ENCODE data around the gene DMC1. TPM values are rescaled to one million over a fixed set of nuclear protein-coding genes. Genes with fewer than 3 reads are reported as not detected.
"Not testable (repeated sequence)": the region's sequence is repeated elsewhere in the genome, so short reads cannot be mapped to it uniquely, and the experiment has no call there.

The DMC1 gene
- total RNA-seq, 2 experiments from 2014 or later = 16.3 to 18.9 TPM

DNA sequence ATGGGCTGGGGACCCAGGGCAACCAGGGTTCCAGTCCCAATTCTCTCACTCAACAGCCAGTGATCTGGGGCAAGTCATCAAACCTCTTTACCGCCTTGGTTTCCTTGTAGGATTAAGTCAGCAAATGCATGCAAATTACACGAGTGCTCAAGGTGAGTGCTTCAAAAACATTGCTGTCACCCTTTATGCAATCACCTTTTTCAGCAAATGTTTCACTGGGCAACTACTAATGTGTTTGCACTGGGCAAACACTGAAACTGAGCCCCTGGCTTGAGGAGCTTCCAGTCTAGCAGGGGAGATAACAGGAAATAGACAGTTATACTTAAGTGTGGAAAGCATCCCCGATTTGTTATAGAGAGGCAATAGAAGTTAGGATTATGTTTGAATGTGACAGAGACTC is 37.7 kb upstream of the DMC1 start:
- no peak for DNase-seq
- Mint-ChIP-seq H3K27me3 (peaks cover 1% of the 10 kb centered on the region), H3K27ac (no peak overlapping the region), H3K9me3 (ENCODE audit: low read depth) (no peaks in the 10 kb centered on the region), H3K4me1 (no peaks in the 10 kb centered on the region), H3K36me3 (ENCODE audit: low read depth) (no peaks in the 10 kb centered on the region), H3K4me3 (no peak overlapping the region)
- ATAC-seq = no peak
- ChIA-PET CTCF (no interaction called here), POLR2A (no interaction called here)
- intact Hi-C loops (cut with DNase I, micrococcal nuclease) = no loop called here

DNA sequence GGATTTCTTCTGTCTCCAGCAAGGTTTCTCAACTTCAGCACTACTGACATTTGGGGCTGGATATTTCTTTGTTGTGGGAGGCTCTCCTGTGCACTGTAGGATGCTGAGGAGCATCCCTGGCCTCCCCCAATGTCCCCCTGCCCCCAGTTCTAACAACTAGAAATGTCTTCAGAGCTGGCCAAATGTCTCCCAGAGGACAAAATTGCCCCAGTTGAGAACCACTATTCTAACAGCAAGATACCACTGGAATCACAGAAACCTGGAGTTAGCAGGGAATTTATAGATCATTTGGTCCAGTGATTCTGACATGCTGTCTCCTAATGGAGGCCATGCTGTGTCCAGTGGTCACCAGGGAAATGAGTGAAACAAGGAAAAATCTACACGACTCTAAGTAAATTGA is 32.2 kb upstream of the DMC1 start:
- Mint-ChIP-seq H3K27ac (no peak overlapping the region), H3K9me3 (ENCODE audit: low read depth) (no peaks in the 10 kb centered on the region), H3K4me1 (no peaks in the 10 kb centered on the region), H3K4me3 (no peak overlapping the region), H3K27me3 (peaks cover 1% of the 10 kb centered on the region), H3K36me3 (ENCODE audit: low read depth) (no peaks in the 10 kb centered on the region)
- ChIA-PET POLR2A (no interaction called here), CTCF (no interaction called here)
- intact Hi-C loops (cut with DNase I, micrococcal nuclease) = no loop called here
- ATAC-seq (no peak), DNase-seq (no peak)

- Mint-ChIP-seq H3K36me3 (ENCODE audit: low read depth) (no peaks in the 10 kb centered on the region), H3K9me3 (ENCODE audit: low read depth) (no peaks in the 10 kb centered on the region), H3K27ac (no peak overlapping the region), H3K27me3 (no peaks in the 10 kb centered on the region), H3K4me3 (no peak overlapping the region), H3K4me1 (no peaks in the 10 kb centered on the region)
- CTCF ChIA-PET = no interaction called here
- intact Hi-C loops (cut with DNase I, micrococcal nuclease) = no loop called here
- DNase-seq (peak; percentile 7), ATAC-seq (peak; percentile 30)
- POLR2A ChIA-PET = no interaction called here
Measured at GRCh38 chr22:38601221-38601764, 31.3 kb upstream of the DMC1 start.

DNA sequence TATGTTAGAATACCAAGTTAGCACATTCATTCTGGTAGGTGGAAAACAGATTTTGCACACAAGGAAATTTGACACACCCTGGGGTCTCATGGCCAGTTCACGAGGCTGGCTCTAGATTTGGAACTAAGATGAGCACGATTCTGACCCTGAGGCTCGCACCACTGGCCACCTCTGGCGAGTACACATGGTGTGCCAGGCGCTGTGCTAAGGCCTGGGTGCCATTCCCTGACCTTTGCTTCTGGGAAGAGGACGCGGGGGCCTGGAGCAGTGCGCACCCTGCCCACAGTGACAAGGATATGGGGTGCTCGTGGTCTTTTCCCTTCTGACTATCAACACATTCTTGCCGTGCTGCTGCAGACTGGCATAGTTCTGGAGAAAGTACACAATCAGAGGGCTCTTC is 29.5 kb upstream of the DMC1 start:
- H3K27ac Mint-ChIP-seq = no peak overlapping the region
- CTCF ChIA-PET = no interaction called here
- no peaks in the 10 kb centered on the region for H3K27me3 Mint-ChIP-seq
- no peaks in the 10 kb centered on the region for H3K36me3 Mint-ChIP-seq (ENCODE audit: low read depth)
- no peak for ATAC-seq
- no peak overlapping the region for H3K4me3 Mint-ChIP-seq
- POLR2A ChIA-PET = no interaction called here
- no peaks in the 10 kb centered on the region for H3K9me3 Mint-ChIP-seq (ENCODE audit: low read depth)
- no peaks in the 10 kb centered on the region for H3K4me1 Mint-ChIP-seq
- no peak for DNase-seq
- intact Hi-C loops (cut with DNase I, micrococcal nuclease) = no loop called here

DNA sequence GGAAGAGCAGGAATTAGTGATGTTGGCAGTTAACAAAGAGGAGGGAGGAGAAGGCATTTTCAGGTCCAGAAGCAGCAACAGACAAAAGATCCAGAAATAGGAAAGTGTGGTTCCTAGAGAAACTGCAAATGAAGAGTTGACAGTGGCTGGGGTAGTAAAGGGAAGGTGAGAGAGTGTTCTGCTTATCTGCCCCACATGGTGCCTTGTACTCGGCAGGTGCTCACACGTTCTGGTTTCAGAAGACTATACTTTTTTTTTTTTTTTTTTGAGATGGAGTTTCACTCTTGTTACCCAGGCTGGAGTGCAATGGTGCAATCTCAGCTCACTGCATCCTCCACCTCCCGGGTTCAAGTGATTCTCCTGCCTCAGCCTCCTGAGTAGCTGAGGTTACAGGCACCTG is 12.9 kb upstream of the DMC1 start:
- H3K4me1 Mint-ChIP-seq; H3K27ac Mint-ChIP-seq; H3K9me3 Mint-ChIP-seq (ENCODE audit: low read depth); DNase-seq; H3K36me3 Mint-ChIP-seq (ENCODE audit: low read depth); intact Hi-C loops (cut with DNase I, micrococcal nuclease); POLR2A ChIA-PET; H3K27me3 Mint-ChIP-seq; H3K4me3 Mint-ChIP-seq; ATAC-seq: not testable (repeated sequence)
- CTCF ChIA-PET = interaction anchor here (1.3 kb wide), 1 partner anchor 12 kb away, joined by 5 read pairs; no protein-coding TSS in a partner anchor

- no peak for DNase-seq
- no peaks in the 10 kb centered on the region for H3K4me1 Mint-ChIP-seq
- ChIA-PET POLR2A (no interaction called here), CTCF (interaction anchor here (0.5 to 0.6 kb wide), 2 partner anchors 234 to 475 kb away, joined by 3 to 4 read pairs; no protein-coding TSS in a partner anchor)
- no peaks in the 10 kb centered on the region for H3K36me3 Mint-ChIP-seq (ENCODE audit: low read depth)
- no peak for ATAC-seq
- H3K27me3 Mint-ChIP-seq = no peaks in the 10 kb centered on the region
- H3K4me3 Mint-ChIP-seq = no peak overlapping the region
- no peaks in the 10 kb centered on the region for H3K9me3 Mint-ChIP-seq (ENCODE audit: low read depth)
- intact Hi-C loops (cut with DNase I, micrococcal nuclease) = loop anchor here in 1 of 2 experiments (10.0 kb wide), 1 partner anchor 524 kb away; the partner anchor contains the start of gene PICK1
- H3K27ac Mint-ChIP-seq = no peak overlapping the region
Measured at GRCh38 chr22:38578505-38578904, 8.5 kb upstream of the DMC1 start.

- Mint-ChIP-seq H3K27me3 (no peaks in the 10 kb centered on the region), H3K9me3 (ENCODE audit: low read depth) (no peaks in the 10 kb centered on the region), H3K36me3 (ENCODE audit: low read depth) (peaks cover 11% of the 10 kb centered on the region), H3K4me1 (peaks cover 16% of the 10 kb centered on the region), H3K27ac (no peak overlapping the region), H3K4me3 (no peak overlapping the region)
- POLR2A ChIA-PET = interaction anchor here (0.6 kb wide), 1 partner anchor 49 kb away, joined by 4 read pairs; no protein-coding TSS in a partner anchor
- DNase-seq (peak; percentile 58), ATAC-seq (no peak)
- intact Hi-C loops (cut with DNase I, micrococcal nuclease) = loop anchor here (1.0 to 10.0 kb wide), 6 partner anchors 160 to 930 kb away; partner anchors contain the start of genes MIEF1 (in 1 of the 2) and PICK1 (in 1 of the 2)
- CTCF ChIA-PET = interaction anchor here (0.9 to 3.3 kb wide), 9 partner anchors 18 to 572 kb away, joined by 3 to 10 read pairs (median 4); no protein-coding TSS in a partner anchor
Measured at GRCh38 chr22:38572065-38572464, 2.1 kb upstream of the DMC1 start.

DNA sequence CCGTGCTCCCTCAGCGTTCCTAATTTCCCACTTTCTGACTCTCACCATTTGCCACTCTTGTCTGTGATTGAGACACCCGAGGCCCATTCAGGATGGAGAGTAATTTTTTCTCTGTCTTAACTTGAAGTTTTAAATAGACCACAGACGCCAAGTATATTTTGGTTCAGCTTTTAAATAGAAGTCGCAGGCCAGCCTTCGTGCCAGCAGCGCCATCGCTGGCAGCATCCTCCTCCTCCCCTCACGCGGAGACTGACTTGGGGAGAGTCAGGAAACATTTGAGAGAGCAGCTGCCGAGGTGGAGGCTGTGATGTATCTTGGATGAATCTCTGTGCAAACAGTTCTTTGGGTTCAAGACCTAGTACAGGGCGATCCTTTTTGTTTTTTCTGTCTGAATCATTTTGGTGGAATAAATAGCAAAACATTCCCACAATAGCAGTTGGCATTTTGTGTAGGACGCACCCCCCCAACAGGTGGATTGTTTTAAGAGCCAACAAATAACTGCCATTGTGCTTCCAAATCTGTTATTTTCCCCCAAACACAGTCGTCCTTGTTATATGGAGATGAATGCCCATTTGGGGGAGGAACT is 889 bp upstream of the DMC1 start:
- Mint-ChIP-seq H3K27me3 (no peaks in the 10 kb centered on the region), H3K9me3 (ENCODE audit: low read depth) (no peaks in the 10 kb centered on the region), H3K4me1 (peaks cover 16% of the 10 kb centered on the region), H3K4me3 (peak overlapping the region; percentile 95), H3K27ac (peak overlapping the region; percentile 94), H3K36me3 (ENCODE audit: low read depth) (peaks cover 11% of the 10 kb centered on the region)
- ChIA-PET POLR2A (interaction anchor here (0.5 to 1.0 kb wide), 6 partner anchors 13 to 1355 kb away, joined by 3 to 8 read pairs (median 3); no protein-coding TSS in a partner anchor), CTCF (interaction anchor here (0.6 to 3.3 kb wide), 9 partner anchors 11 to 519 kb away, joined by 3 to 10 read pairs (median 4); no protein-coding TSS in a partner anchor)
- intact Hi-C loops (cut with DNase I, micrococcal nuclease) = loop anchor here (1.0 to 10.0 kb wide), 23 partner anchors 64 to 931 kb away; partner anchors contain the start of genes DDX17 (in 2 of the 2), PICK1 (in 2 of the 2), ANKRD54 (in 1 of the 2) and C22orf23 (in 1 of the 2)
- peak; percentile 67 for DNase-seq
- peak; percentile 20 for ATAC-seq

DNA sequence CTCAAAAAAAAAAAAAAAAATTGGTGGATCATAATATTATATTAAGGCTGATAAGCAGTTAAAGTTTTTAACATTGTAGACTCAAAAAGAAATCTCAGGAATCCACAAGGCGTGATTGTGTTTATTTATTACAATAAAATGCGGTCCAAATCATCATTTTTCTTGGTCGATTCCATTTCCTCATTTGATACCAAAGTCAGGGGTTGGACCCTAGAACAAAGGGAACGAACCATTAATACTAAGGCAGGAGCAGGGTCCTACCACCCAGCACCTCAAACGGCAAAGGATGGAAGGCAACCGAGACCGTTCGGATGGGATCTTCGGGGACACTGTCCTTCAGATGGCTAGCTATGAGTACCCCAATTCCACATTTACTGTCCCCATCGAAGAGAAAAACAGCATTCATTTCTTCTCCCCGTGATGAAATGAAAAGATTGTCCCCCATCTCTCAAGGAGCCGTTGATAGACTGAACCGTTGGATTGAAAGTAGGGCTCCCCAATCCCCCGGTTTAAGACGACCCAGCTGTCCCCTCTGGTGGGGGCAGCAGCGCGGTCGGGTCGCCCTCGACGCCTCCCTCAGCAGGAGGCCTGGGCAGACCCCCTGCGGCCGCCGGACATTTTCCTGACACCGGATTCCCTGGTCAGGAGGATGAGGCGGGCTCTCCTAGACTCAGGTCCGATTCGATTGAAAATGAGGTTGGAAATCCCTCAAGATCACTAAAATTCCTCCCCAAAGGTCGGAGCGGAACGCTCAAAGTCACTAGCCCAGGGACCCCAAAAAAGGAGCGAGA is 607 bp downstream of the DMC1 start:
- H3K36me3 Mint-ChIP-seq (ENCODE audit: low read depth) = peaks cover 11% of the 10 kb centered on the region
- DNase-seq = no peak
- CTCF ChIA-PET = interaction anchor here (0.5 kb wide), 1 partner anchor 108 kb away, joined by 4 read pairs; no protein-coding TSS in a partner anchor

GRCh38 chr22:38567531-38568285 is 2.3 kb downstream of the DMC1 start:
- DNase-seq (no peak), ATAC-seq (no peak)
- Mint-ChIP-seq H3K4me3 (no peak overlapping the region), H3K36me3 (ENCODE audit: low read depth) (peaks cover 11% of the 10 kb centered on the region), H3K4me1 (peaks cover 16% of the 10 kb centered on the region), H3K27me3 (no peaks in the 10 kb centered on the region), H3K27ac (no peak overlapping the region), H3K9me3 (ENCODE audit: low read depth) (no peaks in the 10 kb centered on the region)
- POLR2A ChIA-PET = interaction anchor here (0.6 kb wide), 1 partner anchor 102 kb away, joined by 7 read pairs; no protein-coding TSS in a partner anchor
- intact Hi-C loops (cut with DNase I, micrococcal nuclease) = no loop called here
- CTCF ChIA-PET = interaction anchor here (0.8 kb wide), 1 partner anchor 14 kb away, joined by 3 read pairs; no protein-coding TSS in a partner anchor

More for the DNA sequence above, 607 bp downstream of the DMC1 start:
- Mint-ChIP-seq H3K27me3 (no peaks in the 10 kb centered on the region), H3K4me1 (peaks cover 16% of the 10 kb centered on the region), H3K4me3 (peak overlapping the region; percentile 95), H3K27ac (peak overlapping the region; percentile 97), H3K9me3 (ENCODE audit: low read depth) (no peaks in the 10 kb centered on the region)
- POLR2A ChIA-PET = no interaction called here
- ATAC-seq = no peak
- intact Hi-C loops (cut with DNase I, micrococcal nuclease) = no loop called here

Measured in activated CD4-positive, alpha-beta T cell treated with anti-CD3 and anti-CD28 coated beads for 36 hours (primary cell).